Endothelial cell of umbilical vein (primary cell): ENCODE measurements around the gene PLOD1. TPM values are rescaled to one million over a fixed set of nuclear protein-coding genes. Genes with fewer than 3 reads are reported as not detected.
"Not testable (repeated sequence)": the region's sequence is repeated elsewhere in the genome, so short reads cannot be mapped to it uniquely, and the experiment has no call there.

Source experiments
- BruUV-seq: library from RNA; stranded (reverse); fragments of 400-500 nt; replicated peaks from 2 replicates; lab custom pipeline; 2021; lab: Mats Ljungman, UMichigan
- CTCF ChIA-PET: fragments of 300-600, 350-600 bp; sonication (Branson Sonifier 250); formaldehyde crosslinking; loops from one replicate; lab custom pipeline; 2021; ENCODE audit warnings: antibody characterized with exemption, inconsistent platforms; lab: Charles Lee
- POLR2A ChIA-PET: fragments of 300-600, 350-600 bp; sonication (Branson Sonifier 250); formaldehyde crosslinking; loops from one replicate; lab custom pipeline; 2021; ENCODE audit warnings: antibody characterized with exemption, inconsistent platforms; lab: Charles Lee
- DNase-seq: peaks from one replicate; pipeline ENCODE4 v3.0.0-alpha.2; 2011; ENCODE audit warnings: low read depth, low spot score
- FAIRE-seq: peaks from 2 replicates; lab custom pipeline; 2011; peaks lifted over from hg19 to GRCh38; lab: Jason Lieb, UNC
- H2AFZ ChIP-seq: 2 replicates; pipeline ENCODE4 v1.6.0; 2012; ENCODE audit warnings: low read depth, low read length, control low read depth, inconsistent platforms
- H3K27ac ChIP-seq: 2 replicates; pipeline ENCODE4 v1.5.1; 2011; ENCODE audit warnings: low read depth, mild to moderate bottlenecking, control low read depth, low read length, moderate library complexity; ENCODE audit not compliant: insufficient read depth
- H3K27me3 ChIP-seq, 2 experiments: 2 replicates each; pipeline versions ENCODE4 v1.6.0 to v1.6.1; 2011; ENCODE audit warnings: low read length in 2 of 2, mixed read lengths in 1 of 2; ENCODE audit not compliant: control insufficient read depth in 2 of 2, insufficient read depth in 2 of 2
- H3K36me3 ChIP-seq, 2 experiments: 2 replicates in 1 of 2; 3 replicates in 1 of 2; pipeline ENCODE4 v1.5.1; 2011; ENCODE audit warnings: low read length in 2 of 2, mild to moderate bottlenecking in 1 of 2, moderate library complexity in 1 of 2; ENCODE audit not compliant: control insufficient read depth in 2 of 2, insufficient read depth in 2 of 2; ENCODE audit errors: extremely low read depth in 1 of 2
- H3K4me1 ChIP-seq: 3 replicates; pipeline ENCODE4 v1.5.1; 2011; ENCODE audit warnings: mild to moderate bottlenecking, low read length; ENCODE audit not compliant: control insufficient read depth, insufficient read depth; ENCODE audit errors: extremely low read depth
- H3K4me2 ChIP-seq: 2 replicates; pipeline ENCODE4 v1.6.1; 2011; ENCODE audit warnings: low read length, control low read depth, mixed read lengths; ENCODE audit not compliant: insufficient read depth
- H3K4me3 ChIP-seq, 3 experiments: fragments of 200-600 bp in 1 of 3; sonication (generic), shearing (Covaris generic) in 1 of 3; replicated peaks in 1 of 3; 2 replicates each; pipeline ENCODE4 v1.5.1; 2011 to 2016; ENCODE audit warnings: control low read depth in 3 of 3, low read length in 3 of 3, mild to moderate bottlenecking in 2 of 3, inconsistent platforms in 1 of 3, low read depth in 1 of 3, moderate library complexity in 1 of 3; ENCODE audit not compliant: insufficient read depth in 1 of 3
- H3K79me2 ChIP-seq: 2 replicates; pipeline ENCODE4 v1.6.0; 2012; ENCODE audit warnings: low read length, inconsistent platforms; ENCODE audit not compliant: control insufficient read depth, insufficient read depth
- H3K9ac ChIP-seq: replicated peaks from 2 replicates; pipeline ENCODE3; 2011; ENCODE audit warnings: low read length, control low read depth; ENCODE audit not compliant: insufficient read depth; ENCODE audit errors: extremely low read depth
- H3K9me1 ChIP-seq: replicated peaks from 3 replicates; pipeline ENCODE4 v1.6.0; 2011; ENCODE audit warnings: mild to moderate bottlenecking, low read length; ENCODE audit not compliant: control insufficient read depth, insufficient read depth; ENCODE audit errors: extremely low read depth
- H3K9me3 ChIP-seq: replicated peaks from 2 replicates; pipeline ENCODE4 v1.5.1; 2012; ENCODE audit warnings: low read length, inconsistent platforms; ENCODE audit not compliant: control insufficient read depth, insufficient read depth
- H4K20me1 ChIP-seq: replicated peaks from 2 replicates; pipeline ENCODE3; 2011; ENCODE audit warnings: mild to moderate bottlenecking, low read length; ENCODE audit not compliant: control insufficient read depth, insufficient read depth; ENCODE audit errors: extremely low read depth
- EZH2 ChIP-seq: IDR thresholded peaks from 2 replicates; pipeline ENCODE4 v1.6.1; 2012; ENCODE audit warnings: borderline replicate concordance, low read depth, mild to moderate bottlenecking, moderate library complexity, low read length, inconsistent platforms; ENCODE audit not compliant: severe bottlenecking
- GATA2 ChIP-seq: IDR thresholded peaks from 2 replicates; pipeline ENCODE4 v1.7.0; 2011; ENCODE audit warnings: low read depth, mild to moderate bottlenecking, moderate library complexity, mixed read lengths, low read length; ENCODE audit not compliant: insufficient read length, insufficient read depth
- JUN ChIP-seq: IDR thresholded peaks from 2 replicates; pipeline ENCODE4 v1.6.1; 2011; ENCODE audit warnings: borderline replicate concordance, low read depth; ENCODE audit not compliant: insufficient read length, insufficient read depth
- MYC ChIP-seq: IDR thresholded peaks from one replicate; pipeline ENCODE4 v1.6.1; 2011; ENCODE audit warnings: mild to moderate bottlenecking, low read depth, low read length
- POLR2A ChIP-seq: IDR thresholded peaks from 2 replicates; pipeline ENCODE4 v1.6.1; 2012; ENCODE audit warnings: low read depth, mild to moderate bottlenecking, control low read depth, low read length
- POLR2AphosphoS5 ChIP-seq: IDR thresholded peaks from 2 replicates; pipeline ENCODE4 v1.6.1; 2012; ENCODE audit warnings: low read depth, mild to moderate bottlenecking, control low read depth, low read length, moderate library complexity; ENCODE audit not compliant: insufficient read depth
- dilution Hi-C: fragments of 300-500 bp; cut with MboI; formaldehyde crosslinking; loops from one replicate; pipeline ENCODE4 v1.15.0; 2019; ENCODE audit warnings: low sequenced_read_pairs; ENCODE audit not compliant: extremely low pct_ligation_motif_present
- intact Hi-C: fragments of 100-400 bp; cut with micrococcal nuclease; formaldehyde crosslinking; loops from one replicate; pipeline ENCODE4 v1.10.0; 2022
- polyA plus RNA-seq, 4 experiments: library from polyadenylated mRNA; depleted of rRNA in 3 of 4; stranded (reverse) in 3 of 4; unstranded in 1 of 4; fragments of >200 nt; gene quantifications; 2 replicates each; pipeline versions ENCODE4 v1.2.1 to v1.2.3, GENCODE V29; 2011 to 2012; ENCODE audit warnings: missing spikeins in 1 of 4
- total RNA-seq: library from RNA; stranded (reverse); gene quantifications from 2 replicates; pipeline ENCODE4 v1.2.3, GENCODE V29; 2021
- TF ChIP-seq, protein P1 (sequence below), 2 donors: IDR thresholded peaks; 1 replicate in 1 of 2; 2 replicates in 1 of 2; pipeline ENCODE4 v1.5.1; 2011; ENCODE audit warnings: low read length in 2 of 2, mild to moderate bottlenecking in 2 of 2, moderate library complexity in 2 of 2, control low read depth in 1 of 2, inconsistent platforms in 1 of 2, low read depth in 1 of 2; ENCODE audit not compliant: insufficient read depth in 1 of 2; ENCODE audit errors: extremely low read depth in 1 of 2

The PLOD1 gene
- total and polyA plus RNA-seq, 2 donors (not counting 3 experiments of a cell fraction or from before 2014, with no cell fraction given), result 260 to 412 TPM

DNA sequence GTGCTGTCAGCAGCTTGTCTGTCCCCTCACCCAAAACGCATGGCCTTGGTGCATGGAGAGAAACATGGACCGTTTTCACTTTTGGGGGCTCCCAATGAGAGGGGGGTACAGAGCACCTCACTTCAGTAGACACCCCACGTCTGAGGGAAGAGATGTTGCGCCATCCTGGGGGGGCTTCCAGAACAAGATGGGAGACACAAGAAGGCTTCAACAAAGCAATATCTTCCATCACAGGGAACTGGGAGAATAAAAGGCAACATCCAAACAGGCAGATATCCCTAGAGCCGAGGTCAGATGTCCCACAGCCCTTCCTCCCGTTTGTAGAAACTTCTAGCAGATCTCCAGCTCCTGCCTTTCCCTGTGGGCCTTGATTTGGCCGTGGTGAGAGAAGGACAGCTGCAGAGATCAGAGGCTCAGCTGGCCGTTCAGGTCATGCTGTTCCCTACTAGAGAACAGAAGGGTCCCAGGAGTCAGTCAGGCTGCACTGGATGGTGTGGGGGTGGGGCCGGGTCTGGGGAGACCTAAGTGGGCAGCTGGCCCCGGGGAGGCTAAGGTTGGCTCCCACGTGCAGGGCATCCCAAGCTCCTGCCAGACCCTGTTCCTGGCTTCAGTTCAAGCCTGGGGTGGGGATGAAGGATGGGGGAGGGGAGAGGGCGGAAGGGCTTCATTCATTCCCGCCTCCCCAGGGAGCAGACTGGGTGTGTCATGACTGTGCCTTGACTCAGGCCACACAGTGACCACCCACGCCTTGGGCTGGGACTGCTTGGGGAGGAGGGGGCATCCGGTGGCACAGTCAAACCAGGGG lies 4.4 kb downstream of the PLOD1 start:
- Histone ChIP-seq H3K9me3 (no peaks in the 10 kb centered on the region), H3K4me1 (peaks cover 11% of the 10 kb centered on the region), H3K4me3 (no peak overlapping the region), H3K79me2 (peaks cover 29% of the 10 kb centered on the region), H4K20me1 (no peaks in the 10 kb centered on the region), H3K9ac (no peak overlapping the region), H3K27me3 (no peaks in the 10 kb centered on the region), H3K9me1 (no peaks in the 10 kb centered on the region), H3K27ac (no peak overlapping the region), H3K4me2 (no peak overlapping the region), H2AFZ (no peak overlapping the region), H3K36me3 (peaks cover 2 to 10% of the 10 kb centered on the region in 2 experiments)
- DNase-seq (no peak), FAIRE-seq (no peak)
- dilution Hi-C loops, result no loop called here
- ChIA-PET POLR2A (interaction anchor here (1.5 to 1.7 kb wide), 2 partner anchors 29 to 31 kb away, joined by 4 read pairs; no protein-coding TSS in a partner anchor), CTCF (interaction anchor here (1.2 kb wide), 1 partner anchor 29 kb away, joined by 3 read pairs; no protein-coding TSS in a partner anchor)
- no TSS peak for BruUV-seq
- intact Hi-C loops, result no loop called here
- TF ChIP-seq GATA2 (no peak), JUN (no peak), EZH2 (no peak), MYC (no peak), POLR2A (no peak), POLR2AphosphoS5 (no peak)
- TF ChIP-seq, protein P1, sequence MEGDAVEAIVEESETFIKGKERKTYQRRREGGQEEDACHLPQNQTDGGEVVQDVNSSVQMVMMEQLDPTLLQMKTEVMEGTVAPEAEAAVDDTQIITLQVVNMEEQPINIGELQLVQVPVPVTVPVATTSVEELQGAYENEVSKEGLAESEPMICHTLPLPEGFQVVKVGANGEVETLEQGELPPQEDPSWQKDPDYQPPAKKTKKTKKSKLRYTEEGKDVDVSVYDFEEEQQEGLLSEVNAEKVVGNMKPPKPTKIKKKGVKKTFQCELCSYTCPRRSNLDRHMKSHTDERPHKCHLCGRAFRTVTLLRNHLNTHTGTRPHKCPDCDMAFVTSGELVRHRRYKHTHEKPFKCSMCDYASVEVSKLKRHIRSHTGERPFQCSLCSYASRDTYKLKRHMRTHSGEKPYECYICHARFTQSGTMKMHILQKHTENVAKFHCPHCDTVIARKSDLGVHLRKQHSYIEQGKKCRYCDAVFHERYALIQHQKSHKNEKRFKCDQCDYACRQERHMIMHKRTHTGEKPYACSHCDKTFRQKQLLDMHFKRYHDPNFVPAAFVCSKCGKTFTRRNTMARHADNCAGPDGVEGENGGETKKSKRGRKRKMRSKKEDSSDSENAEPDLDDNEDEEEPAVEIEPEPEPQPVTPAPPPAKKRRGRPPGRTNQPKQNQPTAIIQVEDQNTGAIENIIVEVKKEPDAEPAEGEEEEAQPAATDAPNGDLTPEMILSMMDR (IDR thresholded peaks at IDR 0.05; ENCODE audit: extremely low read depth in 1 of 2, insufficient read depth in 1 of 2, low read depth in 1 of 2, low read length in 2 of 2), result no peak

DNA sequence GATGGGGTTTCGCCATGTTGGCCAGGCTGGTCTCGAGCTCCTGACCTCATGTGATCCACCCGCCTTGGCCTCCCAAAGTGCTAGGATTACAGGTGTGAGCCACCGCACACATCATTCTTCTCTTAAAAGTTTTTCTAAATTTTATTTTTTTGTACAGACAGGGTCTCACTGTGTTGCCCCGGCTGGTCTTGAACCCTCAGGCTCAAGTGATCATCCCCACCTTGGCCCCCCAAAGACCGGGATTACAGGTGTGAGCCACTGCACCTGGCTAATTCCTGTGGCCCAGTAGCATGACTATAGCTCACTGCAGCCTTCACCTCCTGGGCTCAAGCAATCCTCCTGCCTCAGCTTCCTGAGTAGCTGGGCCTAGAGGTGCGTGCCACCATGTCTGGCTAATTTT lies 5.3 kb downstream of the PLOD1 start:
- intact Hi-C loops, H3K9ac ChIP-seq, H3K27me3 ChIP-seq, dilution Hi-C loops, DNase-seq, H3K4me2 ChIP-seq, H3K4me3 ChIP-seq, H3K27ac ChIP-seq, H3K4me1 ChIP-seq, H4K20me1 ChIP-seq, FAIRE-seq, H3K9me3 ChIP-seq, H2AFZ ChIP-seq, BruUV-seq, H3K9me1 ChIP-seq: not testable (repeated sequence)
- ChIA-PET POLR2A (interaction anchor here (1.7 kb wide), 1 partner anchor 30 kb away, joined by 4 read pairs; no protein-coding TSS in a partner anchor), CTCF (interaction anchor here (1.0 to 1.2 kb wide), 2 partner anchors 14 to 30 kb away, joined by 3 read pairs; no protein-coding TSS in a partner anchor)
- peaks cover 28% of the 10 kb centered on the region for H3K79me2 ChIP-seq
- H3K36me3 ChIP-seq, result peaks cover 2 to 13% of the 10 kb centered on the region in 2 experiments
